ENCODE measurements around the gene SYCP2L.
"Not testable (repeated sequence)": the region's sequence is repeated elsewhere in the genome, so short reads cannot be mapped to it uniquely, and the experiment has no call there.

The SYCP2L gene

DNA sequence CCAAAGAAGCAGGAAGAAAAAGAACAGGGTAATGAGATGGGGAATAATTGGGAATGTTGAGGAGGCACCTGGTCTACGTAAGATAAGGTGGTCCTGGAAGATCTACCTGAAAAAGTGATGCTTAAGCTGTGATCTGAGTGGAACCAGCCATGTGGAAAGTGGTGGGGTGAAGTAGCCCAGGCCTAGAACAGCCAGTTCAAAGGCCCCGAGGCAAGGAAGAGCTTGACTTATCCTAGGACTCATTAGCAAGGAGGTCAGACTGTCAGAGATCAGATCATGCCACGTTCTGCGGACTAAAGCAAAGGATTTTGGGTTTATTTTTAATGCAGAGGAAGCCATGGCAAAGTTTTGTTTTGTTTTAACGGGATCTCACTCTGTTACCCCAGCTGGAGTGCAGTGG is 5.1 kb downstream of the SYCP2L start:
- no peak overlapping the region for H3K27ac Mint-ChIP-seq
- H3K4me1 Mint-ChIP-seq (ENCODE audit: low read depth): peaks cover 4% of the 10 kb centered on the region
- H3K36me3 Mint-ChIP-seq: no peaks in the 10 kb centered on the region
- H3K9me3 Mint-ChIP-seq (ENCODE audit: low read depth): no peaks in the 10 kb centered on the region
- H3K27me3 Mint-ChIP-seq: peaks cover 34% of the 10 kb centered on the region
- H3K4me3 Mint-ChIP-seq: no peak overlapping the region

- no peaks in the 10 kb centered on the region for H3K36me3 Mint-ChIP-seq
Measured at GRCh38 chr6:10894958-10895357, 8.1 kb downstream of the SYCP2L start.

DNA sequence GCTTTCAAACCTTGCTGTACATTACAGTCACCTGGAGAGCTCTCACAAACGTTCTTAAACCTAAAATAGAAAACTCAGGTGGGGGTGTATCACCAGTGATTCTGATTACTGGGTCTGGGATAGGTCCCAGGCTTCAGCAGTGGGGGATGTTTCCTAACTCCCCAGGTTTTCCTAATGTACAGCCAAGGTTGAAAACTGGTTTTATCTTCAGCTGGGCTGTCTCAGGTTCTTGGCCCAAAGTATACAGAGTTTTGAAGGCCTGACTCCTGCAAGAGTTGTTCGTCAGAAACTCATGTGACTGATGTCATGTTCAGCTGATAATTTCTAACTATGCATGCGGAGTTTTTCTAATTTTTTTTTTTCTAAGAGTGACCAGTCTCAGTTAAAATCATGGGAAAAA is 9.8 kb downstream of the SYCP2L start:
- peaks cover 7% of the 10 kb centered on the region for H3K27me3 Mint-ChIP-seq
- H3K4me3 Mint-ChIP-seq: no peak overlapping the region
- no peaks in the 10 kb centered on the region for H3K36me3 Mint-ChIP-seq
- no peaks in the 10 kb centered on the region for H3K9me3 Mint-ChIP-seq (ENCODE audit: low read depth)
- peaks cover under 1% of the 10 kb centered on the region for H3K4me1 Mint-ChIP-seq (ENCODE audit: low read depth)
- no peak overlapping the region for H3K27ac Mint-ChIP-seq

More at GRCh38 chr6:10894958-10895357, 8.1 kb downstream of the SYCP2L start:
- H3K4me1 Mint-ChIP-seq (ENCODE audit: low read depth): no peaks in the 10 kb centered on the region
- H3K9me3 Mint-ChIP-seq (ENCODE audit: low read depth): no peaks in the 10 kb centered on the region
- peaks cover 18% of the 10 kb centered on the region for H3K27me3 Mint-ChIP-seq
- no peak overlapping the region for H3K27ac Mint-ChIP-seq
- no peak overlapping the region for H3K4me3 Mint-ChIP-seq

- Mint-ChIP-seq H3K4me1 (ENCODE audit: low read depth) (peaks cover 5% of the 10 kb centered on the region), H3K27me3 (no peaks in the 10 kb centered on the region), H3K36me3 (no peaks in the 10 kb centered on the region), H3K27ac (no peak overlapping the region), H3K9me3 (ENCODE audit: low read depth) (no peaks in the 10 kb centered on the region), H3K4me3 (no peak overlapping the region)
Measured at GRCh38 chr6:10901770-10902169, 14.9 kb downstream of the SYCP2L start.

- Mint-ChIP-seq H3K4me1 (ENCODE audit: low read depth) (peaks cover 5% of the 10 kb centered on the region), H3K27ac (no peak overlapping the region), H3K27me3 (peaks cover 3% of the 10 kb centered on the region), H3K4me3 (no peak overlapping the region), H3K36me3 (no peaks in the 10 kb centered on the region), H3K9me3 (ENCODE audit: low read depth) (no peaks in the 10 kb centered on the region)
Measured at GRCh38 chr6:10904015-10904414, 17.2 kb downstream of the SYCP2L start.

GRCh38 chr6:10908228-10908627 is 21.4 kb downstream of the SYCP2L start:
- peaks cover 6% of the 10 kb centered on the region for H3K27me3 Mint-ChIP-seq
- H3K36me3 Mint-ChIP-seq: no peaks in the 10 kb centered on the region
- no peak overlapping the region for H3K27ac Mint-ChIP-seq
- no peaks in the 10 kb centered on the region for H3K9me3 Mint-ChIP-seq (ENCODE audit: low read depth)
- H3K4me1 Mint-ChIP-seq (ENCODE audit: low read depth): no peaks in the 10 kb centered on the region
- no peak overlapping the region for H3K4me3 Mint-ChIP-seq

DNA sequence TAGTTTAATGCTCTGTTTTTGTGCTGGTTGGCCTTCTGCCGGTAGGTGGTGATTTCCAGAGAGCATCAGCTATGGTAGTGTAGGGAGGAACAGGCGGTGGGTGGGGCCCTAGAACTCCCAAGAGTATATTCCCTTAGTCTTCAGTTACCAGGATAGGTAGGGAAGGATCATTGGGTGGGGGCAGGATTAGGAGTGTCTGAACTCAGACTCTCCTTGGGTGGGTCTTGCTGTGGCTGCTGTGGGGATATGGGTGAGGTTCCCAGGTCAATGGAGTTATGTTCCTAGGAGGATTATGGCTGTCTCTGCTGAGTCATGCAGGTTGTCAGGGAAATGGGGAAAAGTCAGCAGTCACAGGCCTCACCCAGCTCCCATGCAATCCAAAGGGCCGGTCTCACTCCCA is 32.7 kb downstream of the SYCP2L start:
- H3K27me3 Mint-ChIP-seq: peaks cover 12% of the 10 kb centered on the region
- H3K27ac Mint-ChIP-seq; H3K4me3 Mint-ChIP-seq; H3K36me3 Mint-ChIP-seq; H3K4me1 Mint-ChIP-seq (ENCODE audit: low read depth); H3K9me3 Mint-ChIP-seq (ENCODE audit: low read depth): not testable (repeated sequence)

- no peaks in the 10 kb centered on the region for H3K4me1 Mint-ChIP-seq (ENCODE audit: low read depth)
- no peak overlapping the region for H3K4me3 Mint-ChIP-seq
- H3K27me3 Mint-ChIP-seq: peaks cover 7% of the 10 kb centered on the region
- no peaks in the 10 kb centered on the region for H3K9me3 Mint-ChIP-seq (ENCODE audit: low read depth)
- H3K36me3 Mint-ChIP-seq: no peaks in the 10 kb centered on the region
- no peak overlapping the region for H3K27ac Mint-ChIP-seq
Measured at GRCh38 chr6:10933126-10933525, 46.3 kb downstream of the SYCP2L start.

DNA sequence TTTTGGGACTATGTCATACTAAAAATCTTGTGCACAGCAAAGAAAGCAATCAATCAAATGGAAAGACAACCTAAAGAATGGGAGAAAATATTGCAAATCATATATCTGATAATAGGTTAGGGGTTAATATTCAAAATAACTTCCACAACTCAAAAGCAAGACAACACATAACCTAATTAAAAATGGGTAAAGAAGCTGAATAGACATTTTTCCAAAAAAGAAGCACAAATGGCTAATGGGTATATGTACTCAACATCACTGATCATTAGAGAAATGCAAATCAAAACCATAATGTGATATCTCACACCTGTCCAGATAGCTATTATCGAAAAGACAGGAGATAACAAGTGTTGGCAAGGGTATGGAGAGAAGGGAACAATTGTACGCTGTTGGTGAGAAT is 53.0 kb downstream of the SYCP2L start:
- Mint-ChIP-seq H3K27me3 (peaks cover 1% of the 10 kb centered on the region), H3K4me3 (no peak overlapping the region)

GRCh38 chr6:10945845-10946244 is 59.0 kb downstream of the SYCP2L start:
- Mint-ChIP-seq H3K4me1 (ENCODE audit: low read depth) (no peaks in the 10 kb centered on the region), H3K36me3 (no peaks in the 10 kb centered on the region), H3K4me3 (no peak overlapping the region), H3K9me3 (ENCODE audit: low read depth) (no peaks in the 10 kb centered on the region), H3K27me3 (peaks cover 6% of the 10 kb centered on the region), H3K27ac (no peak overlapping the region)

More for the DNA sequence above, 53.0 kb downstream of the SYCP2L start:
- H3K36me3 Mint-ChIP-seq: no peaks in the 10 kb centered on the region
- H3K27ac Mint-ChIP-seq: no peak overlapping the region
- H3K9me3 Mint-ChIP-seq (ENCODE audit: low read depth): peaks cover 5% of the 10 kb centered on the region
- H3K4me1 Mint-ChIP-seq (ENCODE audit: low read depth): no peaks in the 10 kb centered on the region

DNA sequence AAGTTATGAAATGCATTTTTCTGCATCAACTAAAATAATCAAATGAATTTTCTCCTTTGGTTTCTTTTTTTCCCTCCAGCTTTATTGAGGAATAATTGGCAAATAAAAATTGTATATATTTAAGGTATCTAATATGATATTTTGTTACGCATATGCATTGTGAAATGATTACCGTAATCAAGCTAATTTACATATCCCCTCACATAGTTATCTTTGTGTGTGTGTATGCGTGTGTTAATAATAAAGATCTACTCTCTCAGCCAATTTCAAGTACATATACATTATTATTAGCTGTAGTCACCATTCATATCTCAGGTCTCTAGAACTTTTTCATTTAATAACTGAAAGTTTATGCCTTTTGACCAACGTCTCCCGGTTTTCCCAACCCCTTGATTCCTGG is 61.1 kb downstream of the SYCP2L start:
- H3K27ac Mint-ChIP-seq: no peak overlapping the region
- no peaks in the 10 kb centered on the region for H3K4me1 Mint-ChIP-seq (ENCODE audit: low read depth)
- H3K27me3 Mint-ChIP-seq: peaks cover 8% of the 10 kb centered on the region
- no peaks in the 10 kb centered on the region for H3K36me3 Mint-ChIP-seq
- no peaks in the 10 kb centered on the region for H3K9me3 Mint-ChIP-seq (ENCODE audit: low read depth)
- no peak overlapping the region for H3K4me3 Mint-ChIP-seq

DNA sequence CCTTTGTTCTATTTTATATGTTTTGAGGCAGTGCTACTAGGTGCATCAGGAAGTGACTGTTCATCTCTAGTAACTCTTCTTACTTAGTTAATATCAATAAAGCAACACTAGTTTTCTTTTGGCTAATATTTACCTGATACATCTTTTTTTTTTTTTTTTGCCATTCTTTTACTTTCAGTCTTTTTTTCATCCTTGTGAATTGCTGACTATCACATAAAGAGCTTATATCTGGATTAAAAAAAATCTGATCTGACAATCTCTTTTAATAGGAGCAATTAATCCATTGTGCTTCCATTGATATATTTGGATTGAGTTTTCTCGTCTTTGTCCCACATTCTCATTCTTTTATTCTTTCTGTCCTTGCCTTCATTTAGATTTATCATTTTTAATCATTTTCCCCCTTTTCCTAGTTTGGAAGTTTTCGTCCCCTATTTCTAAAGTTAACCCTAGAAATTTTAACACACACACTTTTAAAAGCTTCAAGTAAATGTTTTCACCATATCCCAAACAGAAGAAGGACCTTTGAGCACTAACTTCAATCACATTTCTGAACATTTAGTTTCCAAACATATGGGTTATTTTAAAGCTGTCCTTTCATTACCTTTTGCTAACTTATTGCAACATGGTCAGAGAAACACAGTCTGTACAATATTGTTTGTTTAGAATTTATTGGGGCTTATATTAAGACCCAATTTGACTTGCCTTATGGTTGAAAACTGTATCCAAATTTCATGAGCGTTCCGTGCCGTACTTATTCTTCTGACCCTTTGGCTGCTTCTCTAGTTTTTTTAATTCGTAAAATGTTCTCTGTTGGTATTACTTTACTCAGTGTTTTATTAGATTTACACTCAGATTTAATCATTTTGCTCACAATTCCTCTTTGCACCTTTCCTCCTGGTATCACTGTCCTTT is 63.0 kb downstream of the SYCP2L start:
- Mint-ChIP-seq H3K36me3 (no peaks in the 10 kb centered on the region), H3K4me3 (no peak overlapping the region), H3K27ac (no peak overlapping the region), H3K9me3 (ENCODE audit: low read depth) (no peaks in the 10 kb centered on the region), H3K27me3 (peaks cover 11% of the 10 kb centered on the region), H3K4me1 (ENCODE audit: low read depth) (no peaks in the 10 kb centered on the region)

GRCh38 chr6:10951675-10952282 is 64.9 kb downstream of the SYCP2L start:
- Mint-ChIP-seq H3K4me3 (no peak overlapping the region), H3K9me3 (ENCODE audit: low read depth) (no peaks in the 10 kb centered on the region), H3K4me1 (ENCODE audit: low read depth) (no peaks in the 10 kb centered on the region), H3K36me3 (no peaks in the 10 kb centered on the region), H3K27me3 (peaks cover 11% of the 10 kb centered on the region), H3K27ac (no peak overlapping the region)

DNA sequence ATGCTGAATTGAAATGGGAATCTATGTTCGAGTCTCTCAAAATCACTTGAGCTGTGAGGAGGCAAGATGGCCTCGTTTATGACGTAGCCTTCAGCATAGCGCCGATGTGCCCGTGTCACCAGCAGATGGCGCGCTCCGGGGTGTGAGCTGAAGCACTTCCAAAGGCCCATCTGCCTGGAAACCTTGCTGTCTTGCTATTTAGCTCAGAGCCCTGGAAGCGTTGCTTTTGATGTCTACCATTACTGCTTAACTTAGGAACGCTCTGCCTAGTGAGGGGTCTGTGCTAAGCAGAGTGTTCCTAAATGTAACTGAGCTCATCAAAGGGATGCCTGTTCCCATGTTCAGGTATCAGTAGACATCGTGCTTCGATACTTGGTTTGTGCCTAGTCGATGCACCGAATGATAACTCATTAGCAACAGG is 67.7 kb downstream of the SYCP2L start:
- Mint-ChIP-seq H3K4me1 (ENCODE audit: low read depth) (no peaks in the 10 kb centered on the region), H3K4me3 (no peak overlapping the region), H3K36me3 (no peaks in the 10 kb centered on the region), H3K9me3 (ENCODE audit: low read depth) (no peaks in the 10 kb centered on the region), H3K27me3 (peaks cover 12% of the 10 kb centered on the region), H3K27ac (no peak overlapping the region)

DNA sequence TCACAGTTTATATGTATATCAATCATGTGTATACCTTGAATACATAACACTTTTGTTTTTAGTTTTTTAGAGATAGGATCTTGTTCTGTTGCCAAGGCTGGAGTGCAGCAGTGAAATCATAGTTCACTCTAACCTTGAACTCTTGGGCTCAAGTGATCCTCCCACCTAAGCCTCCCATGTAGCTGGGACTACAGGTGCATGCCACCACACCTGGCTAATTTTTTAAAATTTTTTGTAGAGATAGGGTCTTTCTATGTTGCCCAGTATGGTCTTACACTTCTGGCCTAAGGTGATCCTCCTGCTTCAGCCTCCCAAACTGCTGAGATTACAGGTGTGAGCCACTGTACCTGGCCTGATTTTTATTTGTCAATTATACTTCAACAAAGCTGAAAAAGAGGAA is 69.9 kb downstream of the SYCP2L start:
- Mint-ChIP-seq H3K27ac (no peak overlapping the region), H3K4me1 (ENCODE audit: low read depth) (no peaks in the 10 kb centered on the region), H3K9me3 (ENCODE audit: low read depth) (no peaks in the 10 kb centered on the region), H3K27me3 (peaks cover 13% of the 10 kb centered on the region), H3K4me3 (no peak overlapping the region), H3K36me3 (no peaks in the 10 kb centered on the region)

Measured in activated naive CD8-positive, alpha-beta T cell (primary cell).